SK-N-MC (cell line): ENCODE data around the gene NALF2.

Experiments used
- DNase-seq: peaks from one replicate; pipeline ENCODE4 v3.0.0-alpha.2; 2011; ENCODE audit warnings: low read depth, low spot score
- H3K27ac ChIP-seq: fragments of 200-600 bp; sonication (generic); 2 replicates; pipeline ENCODE4 v1.5.1; 2016; ENCODE audit warnings: mixed run types
- H3K36me3 ChIP-seq: fragments of 200-600 bp; sonication (generic); 2 replicates; pipeline ENCODE4 v1.6.1; 2017; ENCODE audit warnings: antibody characterized with exemption, low read length, mixed read lengths; ENCODE audit not compliant: insufficient read depth
- H3K4me3 ChIP-seq: fragments of 200-600 bp; sonication (generic); 2 replicates; pipeline ENCODE4 v1.5.1; 2016
- H3K9ac ChIP-seq: fragments of 200-600 bp; sonication (generic); 2 replicates; pipeline ENCODE4 v1.8.0; 2017; ENCODE audit warnings: mixed run types, mixed read lengths; ENCODE audit not compliant: insufficient read length
- H3K9me3 ChIP-seq: fragments of 200-600 bp; sonication (generic); 2 replicates; pipeline ENCODE4 v1.6.1; 2017; ENCODE audit warnings: low read depth, mild to moderate bottlenecking, antibody characterized with exemption, low read length, moderate library complexity, mixed read lengths
- EZH2 ChIP-seq: fragments of 200-600 bp; sonication (generic); IDR thresholded peaks from one replicate; pipeline ENCODE4 v1.6.1; 2017; ENCODE audit warnings: antibody characterized with exemption
- FOXP2 ChIP-seq: optimal IDR thresholded peaks from 2 replicates; pipeline ENCODE3; 2011; ENCODE audit warnings: mild to moderate bottlenecking, moderate library complexity; ENCODE audit not compliant: insufficient read depth; ENCODE audit errors: extremely low read length, control extremely low read depth
- POLR2AphosphoS5 ChIP-seq: IDR thresholded peaks from 2 replicates; pipeline ENCODE4 v1.6.1; 2012; ENCODE audit warnings: mild to moderate bottlenecking, low read depth, low read length, borderline replicate concordance

Gene NALF2

DNA sequence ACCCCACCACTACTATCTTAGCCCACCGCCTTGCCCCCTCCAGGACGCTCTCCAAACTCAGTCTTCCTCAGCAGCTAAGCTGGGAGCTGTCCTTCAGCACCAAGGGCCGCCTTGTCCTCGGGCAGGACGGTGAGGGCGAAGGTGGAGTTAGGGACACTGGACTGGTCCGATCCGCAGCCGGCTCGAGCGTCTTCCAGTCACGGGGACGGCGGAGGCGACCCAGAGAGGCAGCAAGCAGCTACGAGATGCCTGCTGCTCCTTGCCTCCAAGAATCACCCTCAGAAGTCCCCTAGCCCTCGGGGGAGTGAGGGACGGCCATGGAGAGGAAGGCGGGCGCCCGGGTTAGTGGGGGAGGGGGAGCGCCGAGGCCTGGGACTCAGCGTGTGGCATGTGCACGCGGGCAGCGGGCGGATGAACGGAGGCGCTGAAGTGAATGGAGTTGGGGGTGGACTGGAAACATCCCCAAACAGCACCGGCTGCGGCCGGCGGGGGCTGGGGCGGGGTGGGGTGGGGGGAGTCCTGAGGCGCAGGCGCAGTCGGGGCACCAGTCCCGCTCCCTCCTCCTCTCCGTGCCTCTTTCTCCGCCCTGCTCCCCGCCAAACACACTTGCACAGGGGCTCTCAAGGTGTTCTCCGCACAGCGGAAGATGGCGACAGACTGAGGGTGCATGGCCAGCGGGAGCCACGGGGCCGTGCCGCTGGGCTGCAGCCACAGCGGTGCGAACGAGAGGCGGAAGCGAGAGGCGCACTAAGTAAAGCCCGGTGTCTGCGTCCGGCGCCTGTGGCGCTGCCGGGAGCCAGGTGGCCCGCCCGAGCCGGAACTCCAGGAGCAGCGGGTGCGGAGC lies at the start of gene NALF2:
Gene NALF2, plus strand, starts transcription at position 545 of the 844 bp plus-strand sequence. CDS start 957 bp downstream, outside the sequence.
- Histone ChIP-seq H3K36me3 (no peaks in the 10 kb centered on the region), H3K9me3 (no peaks in the 10 kb centered on the region), H3K9ac (no peak within 1 kb of the TSS), H3K4me3 (peak within 1 kb of the TSS; percentile 83), H3K27ac (no peak within 1 kb of the TSS)
- TF ChIP-seq EZH2 (no peak), POLR2AphosphoS5 (peak; percentile 59; the same call in 1 of the 2 replicates), FOXP2 (no peak)
- no peak for DNase-seq

DNA sequence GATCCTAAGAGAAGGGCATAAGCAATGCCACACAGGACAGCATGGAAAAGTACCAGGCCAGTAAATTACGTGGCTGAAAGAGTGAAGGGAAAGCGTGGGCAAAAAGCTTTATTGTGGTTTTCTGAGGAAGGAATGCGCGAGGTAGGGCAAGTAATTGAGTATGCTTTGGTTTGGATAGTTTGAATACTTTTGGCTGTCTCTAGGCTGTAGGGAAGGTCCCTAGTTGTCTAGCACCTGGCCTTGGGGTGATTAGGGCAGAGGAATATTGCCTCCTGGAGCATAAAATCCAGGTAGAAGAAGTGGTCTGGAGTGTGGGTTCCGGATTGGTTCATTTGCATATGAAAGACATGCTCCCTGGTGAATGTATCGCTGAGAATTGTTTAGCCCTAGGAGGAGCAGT lies 46.4 kb upstream of the NALF2 start:
- TF ChIP-seq EZH2 (no peak), POLR2AphosphoS5 (no peak), FOXP2 (no peak)
- Histone ChIP-seq H3K36me3 (no peaks in the 10 kb centered on the region), H3K4me3 (no peak overlapping the region), H3K9ac (no peak overlapping the region), H3K9me3 (no peaks in the 10 kb centered on the region), H3K27ac (no peak overlapping the region)
- no peak for DNase-seq

DNA sequence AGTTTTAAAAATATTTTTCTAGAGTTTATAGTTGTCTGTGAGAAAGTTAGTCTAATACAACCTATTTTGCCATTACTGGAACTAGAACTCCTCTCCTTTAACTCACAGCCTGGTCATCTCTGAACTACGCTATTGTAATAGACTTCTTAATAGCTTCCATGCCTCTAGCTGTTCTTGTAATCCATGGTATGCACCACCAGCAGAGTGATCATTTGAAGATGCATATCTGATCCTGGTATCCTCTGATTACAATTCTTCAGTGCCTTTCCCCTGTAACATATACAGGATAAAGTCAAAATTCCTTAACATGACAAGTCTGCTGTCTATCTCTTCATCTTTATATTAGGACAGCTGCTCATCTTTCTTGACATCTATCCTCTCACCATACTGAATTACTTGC lies 37.6 kb upstream of the NALF2 start:
- Histone ChIP-seq H3K9me3 (no peaks in the 10 kb centered on the region), H3K27ac (no peak overlapping the region), H3K9ac (no peak overlapping the region), H3K4me3 (no peak overlapping the region), H3K36me3 (no peaks in the 10 kb centered on the region)
- no peak for DNase-seq
- no peak for TF ChIP-seq EZH2
- TF ChIP-seq POLR2AphosphoS5, result no peak
- TF ChIP-seq FOXP2, result no peak

DNA sequence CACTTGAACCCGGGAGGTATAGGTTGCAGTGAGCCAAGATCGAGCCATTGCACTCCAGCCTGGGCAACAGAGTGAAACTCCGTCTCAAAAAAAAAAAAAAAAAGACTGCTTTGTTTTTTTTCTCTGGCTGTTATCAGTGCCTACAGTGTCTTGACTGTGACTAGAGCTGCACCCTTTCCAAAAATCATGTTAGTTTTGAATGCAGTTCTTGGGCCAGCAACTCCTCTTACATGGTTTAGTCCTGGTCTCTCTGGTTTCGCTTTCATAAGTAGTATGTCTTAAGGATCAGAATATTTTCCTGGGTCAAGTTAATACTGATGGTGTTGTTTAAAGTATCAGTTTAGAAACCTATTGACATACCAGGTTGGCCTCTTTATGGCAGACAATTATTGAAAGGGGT lies 34.2 kb upstream of the NALF2 start:
- no peak overlapping the region for H3K9ac ChIP-seq
- H3K4me3 ChIP-seq, result no peak overlapping the region
- no peak overlapping the region for H3K27ac ChIP-seq
- no peaks in the 10 kb centered on the region for H3K36me3 ChIP-seq
- no peak for TF ChIP-seq EZH2
- no peak for TF ChIP-seq POLR2AphosphoS5
- TF ChIP-seq FOXP2, result no peak
- H3K9me3 ChIP-seq, result no peaks in the 10 kb centered on the region
- no peak for DNase-seq

DNA sequence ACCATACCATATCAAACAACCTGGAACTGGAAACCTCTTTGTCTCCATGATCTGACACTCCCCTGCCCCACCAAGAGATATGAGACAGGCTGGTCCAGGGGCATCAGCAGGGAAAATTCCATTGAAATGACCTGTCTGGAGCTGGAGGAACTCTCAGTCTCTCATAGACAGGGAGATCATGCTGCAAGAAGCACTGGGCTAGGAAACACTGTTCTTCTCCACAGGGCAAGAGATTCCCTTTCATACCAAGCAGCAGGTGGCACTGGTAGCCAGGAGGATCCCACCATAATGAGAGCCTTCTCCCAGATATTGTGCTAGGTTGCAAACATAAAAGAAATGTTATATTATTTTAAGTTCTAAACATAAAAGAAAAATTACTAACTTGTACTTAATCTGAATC lies 14.5 kb upstream of the NALF2 start:
- no peaks in the 10 kb centered on the region for H3K9me3 ChIP-seq
- H3K9ac ChIP-seq, result no peak overlapping the region
- H3K36me3 ChIP-seq, result no peaks in the 10 kb centered on the region
- no peak overlapping the region for H3K4me3 ChIP-seq
- H3K27ac ChIP-seq, result no peak overlapping the region
- TF ChIP-seq EZH2 (no peak), FOXP2 (no peak), POLR2AphosphoS5 (no peak)
- DNase-seq, result no peak

DNA sequence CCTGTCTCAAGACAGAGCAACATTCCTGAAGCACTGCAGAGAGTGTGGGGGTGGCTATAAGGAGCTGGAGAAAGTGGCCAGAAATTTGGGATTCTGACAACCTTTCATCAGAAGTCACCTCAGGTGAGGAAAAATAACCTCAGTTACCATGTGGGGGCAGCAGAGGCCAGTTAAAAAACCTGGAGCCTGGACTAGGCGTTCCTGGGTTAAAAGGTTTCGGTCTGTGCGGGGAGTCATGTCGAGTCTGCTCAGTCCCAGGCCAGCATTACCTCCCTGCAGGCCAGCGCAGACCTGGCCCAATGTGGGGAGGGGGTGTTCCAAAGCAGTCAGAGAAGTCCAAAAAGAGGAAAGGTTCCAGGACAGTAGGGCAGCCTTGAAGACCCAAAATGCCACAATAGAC lies 10.9 kb upstream of the NALF2 start:
- no peak for TF ChIP-seq FOXP2
- no peak for TF ChIP-seq EZH2
- TF ChIP-seq POLR2AphosphoS5, result no peak
- Histone ChIP-seq H3K27ac (no peak overlapping the region), H3K9ac (no peak overlapping the region), H3K36me3 (no peaks in the 10 kb centered on the region), H3K4me3 (no peak overlapping the region), H3K9me3 (no peaks in the 10 kb centered on the region)
- no peak for DNase-seq

DNA sequence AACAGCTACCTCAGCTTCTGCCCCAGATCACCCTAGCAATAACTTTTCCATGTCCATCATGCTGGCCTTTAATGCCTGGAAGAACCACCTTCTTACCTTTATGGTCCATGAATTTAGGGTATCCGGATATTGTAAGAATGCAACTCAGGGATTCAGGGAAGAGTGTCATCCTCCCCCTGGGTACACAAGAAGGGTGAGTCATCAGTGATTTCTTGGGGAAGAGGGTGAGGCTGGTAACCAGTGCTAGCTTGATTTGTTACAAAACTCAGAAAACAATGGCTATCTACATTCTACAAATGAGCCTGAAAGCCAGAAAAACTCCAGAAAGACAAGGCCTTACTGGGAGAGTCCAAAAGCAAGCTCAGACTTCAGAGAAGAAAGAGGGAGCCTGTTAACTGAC lies 10.4 kb upstream of the NALF2 start:
- no peak for DNase-seq
- Histone ChIP-seq H3K9me3 (no peaks in the 10 kb centered on the region), H3K27ac (no peak overlapping the region), H3K36me3 (no peaks in the 10 kb centered on the region), H3K9ac (no peak overlapping the region), H3K4me3 (no peak overlapping the region)
- no peak for TF ChIP-seq EZH2
- TF ChIP-seq POLR2AphosphoS5, result no peak
- TF ChIP-seq FOXP2, result no peak

DNA sequence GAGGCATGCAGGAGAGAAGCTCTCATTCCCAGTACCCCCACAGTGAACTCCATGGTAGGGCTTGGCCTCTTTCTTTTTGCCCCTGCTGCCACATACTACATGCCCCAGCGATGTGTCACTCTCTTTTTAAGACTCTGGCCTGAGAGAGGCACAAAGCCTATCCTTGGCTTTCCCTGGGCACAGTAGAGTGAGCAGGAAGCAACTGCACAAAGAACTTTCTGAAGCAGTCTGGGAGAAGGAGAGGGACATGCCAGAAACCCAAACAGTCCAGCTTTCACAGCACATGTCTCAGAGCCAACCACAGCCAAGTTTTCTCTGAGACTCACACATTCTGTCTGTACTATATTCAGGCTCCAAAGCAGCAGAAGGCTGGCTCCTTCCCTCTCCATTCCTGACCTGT lies 7.9 kb upstream of the NALF2 start:
- DNase-seq, result no peak
- H3K9ac ChIP-seq, result no peak overlapping the region
- H3K4me3 ChIP-seq, result no peak overlapping the region
- no peaks in the 10 kb centered on the region for H3K9me3 ChIP-seq
- no peak overlapping the region for H3K27ac ChIP-seq
- TF ChIP-seq FOXP2, result no peak
- TF ChIP-seq EZH2, result no peak
- TF ChIP-seq POLR2AphosphoS5, result no peak
- no peaks in the 10 kb centered on the region for H3K36me3 ChIP-seq
